HEK293T (cell line): Measurements from ENCODE around the gene SLC25A13.

ENCODE experiments used
- CTCF ChIA-PET: fragments of 350-600 bp; formaldehyde crosslinking; extraction: SDS; loops from one replicate; lab custom pipeline; 2021; ENCODE audit warnings: antibody characterized with exemption, inconsistent platforms; lab: Yijun Ruan, JAX
- POLR2A ChIA-PET: fragments of 350-600 bp; formaldehyde crosslinking; extraction: SDS; loops from one replicate; lab custom pipeline; 2020; ENCODE audit warnings: antibody characterized with exemption, inconsistent platforms; lab: Yijun Ruan, JAX
- DNase-seq: peaks from one replicate; pipeline ENCODE4 v3.0.0; 2012; ENCODE audit warnings: mixed read lengths; ENCODE audit errors: extremely low spot score
- ARNT ChIP-seq: fragments of 450-650 bp; IDR thresholded peaks from 2 replicates; pipeline ENCODE4 v1.6.1; 2017; ENCODE audit warnings: mild to moderate bottlenecking
- BHLHE40 ChIP-seq: fragments of 450-650 bp; IDR thresholded peaks from 2 replicates; pipeline ENCODE4 v1.6.1; 2016; ENCODE audit warnings: mild to moderate bottlenecking, moderate library complexity, borderline replicate concordance
- CTBP1 ChIP-seq: fragments of 450-650 bp; IDR thresholded peaks from 2 replicates; pipeline ENCODE4 v1.6.1; 2016; ENCODE audit warnings: borderline replicate concordance
- ELF4 ChIP-seq: fragments of 450-650 bp; IDR thresholded peaks from 2 replicates; pipeline ENCODE4 v1.6.1; 2017; ENCODE audit warnings: antibody characterized with exemption
- FOXA1 ChIP-seq: fragments of 450-650 bp; IDR thresholded peaks from 2 replicates; pipeline ENCODE4 v1.6.1; 2016; ENCODE audit warnings: mild to moderate bottlenecking
- FOXK2 ChIP-seq: fragments of 450-650 bp; IDR thresholded peaks from 2 replicates; pipeline ENCODE4 v1.6.1; 2016; ENCODE audit warnings: mild to moderate bottlenecking
- FOXM1 ChIP-seq: fragments of 450-650 bp; IDR thresholded peaks from 2 replicates; pipeline ENCODE4 v1.6.1; 2017; ENCODE audit warnings: mild to moderate bottlenecking, borderline replicate concordance
- HDGF ChIP-seq: fragments of 450-650 bp; IDR thresholded peaks from 2 replicates; pipeline ENCODE4 v1.6.1; 2017; ENCODE audit warnings: antibody characterized with exemption, borderline replicate concordance
- L3MBTL2 ChIP-seq: fragments of 450-650 bp; conservative IDR thresholded peaks from 2 replicates; pipeline ENCODE4 v1.6.1; 2016; ENCODE audit warnings: mild to moderate bottlenecking
- LEF1 ChIP-seq: fragments of 450-650 bp; IDR thresholded peaks from 2 replicates; pipeline ENCODE4 v1.6.1; 2017; ENCODE audit warnings: mild to moderate bottlenecking, borderline replicate concordance
- NFRKB ChIP-seq: fragments of 450-650 bp; IDR thresholded peaks from 2 replicates; pipeline ENCODE4 v1.6.1; 2016; ENCODE audit warnings: mild to moderate bottlenecking, moderate library complexity
- SP1 ChIP-seq: fragments of 450-650 bp; IDR thresholded peaks from 2 replicates; pipeline ENCODE4 v1.6.1; 2017
- SUZ12 ChIP-seq: fragments of 450-650 bp; IDR thresholded peaks from 2 replicates; pipeline ENCODE4 v1.6.1; 2016; ENCODE audit warnings: mild to moderate bottlenecking
- TARDBP ChIP-seq: fragments of 450-650 bp; IDR thresholded peaks from 2 replicates; pipeline ENCODE4 v1.6.1; 2016
- ZNF384 ChIP-seq: fragments of 450-650 bp; IDR thresholded peaks from 2 replicates; pipeline ENCODE4 v1.6.1; 2016
- TF ChIP-seq, protein P1 (sequence below): fragments of 450-650 bp; IDR thresholded peaks from 2 replicates; pipeline ENCODE4 v1.6.1; 2016

The SLC25A13 gene

DNA sequence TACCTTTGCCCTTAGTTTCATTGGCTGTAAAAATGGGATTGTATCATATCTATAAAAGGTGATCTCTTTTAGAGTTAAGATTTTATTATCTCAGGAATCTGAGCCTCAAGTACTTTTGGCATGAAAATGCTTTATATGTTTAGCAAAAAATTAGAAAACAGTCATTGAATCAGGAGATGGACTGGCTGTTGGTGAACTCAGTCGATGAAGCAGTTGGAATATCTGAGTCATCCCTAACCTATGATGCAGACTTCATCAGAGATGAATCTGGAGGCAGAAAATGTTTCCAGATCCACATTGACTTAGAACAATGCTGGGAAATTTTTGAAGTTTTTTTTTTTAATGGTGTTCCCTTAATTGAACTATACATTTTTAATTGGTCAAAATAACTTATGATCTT, 228.5 kb downstream of the SLC25A13 start:
- TF ChIP-seq CTBP1 (no peak), FOXK2 (no peak), ARNT (no peak), TARDBP (no peak), L3MBTL2 (no peak), FOXA1 (no peak), HDGF (no peak), FOXM1 (no peak), ZNF384 (no peak), ELF4 (no peak), SUZ12 (no peak), NFRKB (no peak)
- POLR2A ChIA-PET: no interaction called here
- CTCF ChIA-PET: no interaction called here
- no peak for DNase-seq

DNA sequence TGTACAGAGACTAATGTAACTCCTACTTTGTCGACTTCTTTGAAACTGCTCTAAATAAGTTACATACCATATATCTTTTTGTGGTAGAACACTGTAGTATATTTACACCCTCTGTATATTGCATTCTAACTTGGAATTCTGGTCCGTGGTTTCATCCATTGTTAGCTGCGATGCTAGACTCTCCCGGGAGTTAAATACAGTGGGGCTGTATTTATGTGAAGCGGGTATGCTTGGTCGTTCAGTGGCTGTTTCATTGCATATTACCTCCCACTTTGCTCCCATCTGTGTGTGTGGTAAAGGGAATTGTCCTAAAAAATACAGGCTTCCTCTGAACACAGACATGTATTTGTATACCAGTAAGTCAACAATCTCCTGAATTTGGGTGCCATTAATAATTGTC, 231.1 kb downstream of the SLC25A13 start:
- DNase-seq: no peak
- ChIA-PET CTCF (no interaction called here), POLR2A (no interaction called here)
- no peak for TF ChIP-seq FOXA1
- no peak for TF ChIP-seq ELF4
- TF ChIP-seq HDGF: no peak
- no peak for TF ChIP-seq BHLHE40
- TF ChIP-seq FOXK2: no peak
- TF ChIP-seq SUZ12: no peak
- TF ChIP-seq NFRKB: no peak
- TF ChIP-seq ARNT: no peak
- no peak for TF ChIP-seq TARDBP
- TF ChIP-seq CTBP1: no peak
- TF ChIP-seq LEF1: no peak
- TF ChIP-seq SP1: no peak
- no peak for TF ChIP-seq L3MBTL2
- TF ChIP-seq, protein P1, sequence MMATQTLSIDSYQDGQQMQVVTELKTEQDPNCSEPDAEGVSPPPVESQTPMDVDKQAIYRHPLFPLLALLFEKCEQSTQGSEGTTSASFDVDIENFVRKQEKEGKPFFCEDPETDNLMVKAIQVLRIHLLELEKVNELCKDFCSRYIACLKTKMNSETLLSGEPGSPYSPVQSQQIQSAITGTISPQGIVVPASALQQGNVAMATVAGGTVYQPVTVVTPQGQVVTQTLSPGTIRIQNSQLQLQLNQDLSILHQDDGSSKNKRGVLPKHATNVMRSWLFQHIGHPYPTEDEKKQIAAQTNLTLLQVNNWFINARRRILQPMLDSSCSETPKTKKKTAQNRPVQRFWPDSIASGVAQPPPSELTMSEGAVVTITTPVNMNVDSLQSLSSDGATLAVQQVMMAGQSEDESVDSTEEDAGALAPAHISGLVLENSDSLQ: no peak

DNA sequence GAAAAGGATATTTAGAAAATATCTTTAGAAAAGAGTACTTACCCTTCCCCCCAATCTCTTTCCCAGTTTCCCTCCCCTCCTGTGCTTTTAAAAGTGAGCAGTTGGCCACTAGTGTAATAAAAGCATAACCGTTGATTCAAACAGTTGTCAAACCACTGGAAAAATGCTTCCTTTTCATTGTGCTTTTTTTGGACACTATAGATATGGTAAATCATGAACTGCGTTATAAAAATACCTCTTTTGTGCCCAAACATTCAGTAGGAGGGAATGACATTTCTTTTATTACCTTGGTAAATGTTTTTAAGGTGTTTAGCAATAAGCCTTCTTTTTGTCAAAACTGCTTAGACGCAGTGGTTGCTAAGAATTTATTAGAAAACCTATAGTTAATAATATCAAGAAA, 232.4 kb downstream of the SLC25A13 start:
- POLR2A ChIA-PET: no interaction called here
- CTCF ChIA-PET: no interaction called here
- no peak for DNase-seq
- TF ChIP-seq ZNF384: no peak
- TF ChIP-seq CTBP1: no peak
- TF ChIP-seq L3MBTL2: no peak
- TF ChIP-seq TARDBP: no peak
- no peak for TF ChIP-seq FOXK2
- no peak for TF ChIP-seq ELF4
- no peak for TF ChIP-seq FOXM1
- TF ChIP-seq SP1: no peak
- TF ChIP-seq ARNT: no peak
- TF ChIP-seq HDGF: no peak
- no peak for TF ChIP-seq BHLHE40
- TF ChIP-seq LEF1: no peak

DNA sequence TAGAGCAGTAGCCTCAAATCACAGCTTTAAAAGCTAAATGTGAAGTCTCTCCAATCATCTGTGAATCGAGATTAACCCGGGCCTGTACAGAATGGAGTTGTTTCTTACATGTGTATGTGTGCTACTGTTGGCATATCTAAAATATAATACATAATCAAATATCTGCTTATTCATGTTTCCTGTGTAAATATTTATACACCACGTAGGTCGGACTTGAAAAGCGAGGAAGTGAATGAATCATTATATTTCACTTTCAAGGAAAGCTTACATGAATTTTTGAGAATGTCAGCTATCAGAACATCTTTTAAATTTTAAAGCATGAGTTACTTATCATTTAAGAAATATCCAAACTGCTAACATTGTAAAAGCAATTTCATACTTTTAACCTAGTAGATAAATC, 233.3 kb downstream of the SLC25A13 start:
- TF ChIP-seq SP1 (no peak), CTBP1 (no peak), L3MBTL2 (no peak)
- ChIA-PET POLR2A (no interaction called here), CTCF (interaction anchor here (0.5 kb wide), 1 partner anchor 40 kb away, joined by 5 read pairs; no protein-coding TSS in a partner anchor)
- no peak for DNase-seq

DNA sequence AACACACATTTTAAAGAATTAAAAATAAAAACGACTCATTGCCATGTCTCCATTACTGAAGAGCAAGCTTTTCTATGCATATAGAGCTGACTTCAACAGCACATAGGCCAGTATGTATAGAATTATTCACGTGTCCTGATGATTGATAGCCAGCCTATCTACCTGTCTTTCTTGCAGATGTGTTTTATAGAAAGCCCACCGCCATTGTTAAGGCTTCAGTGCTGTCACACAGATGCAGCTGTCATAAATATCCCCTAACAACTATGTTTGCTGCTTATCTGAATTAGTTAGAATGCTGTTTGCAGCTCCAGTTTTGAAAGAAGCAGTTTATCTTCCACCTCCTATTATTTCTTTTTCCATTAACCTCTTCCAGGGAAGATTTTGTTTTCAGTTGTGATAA, 235.9 kb downstream of the SLC25A13 start:
- ChIA-PET CTCF (no interaction called here), POLR2A (no interaction called here)
- no peak for DNase-seq
- TF ChIP-seq FOXM1: no peak
- TF ChIP-seq, protein P1: no peak

DNA sequence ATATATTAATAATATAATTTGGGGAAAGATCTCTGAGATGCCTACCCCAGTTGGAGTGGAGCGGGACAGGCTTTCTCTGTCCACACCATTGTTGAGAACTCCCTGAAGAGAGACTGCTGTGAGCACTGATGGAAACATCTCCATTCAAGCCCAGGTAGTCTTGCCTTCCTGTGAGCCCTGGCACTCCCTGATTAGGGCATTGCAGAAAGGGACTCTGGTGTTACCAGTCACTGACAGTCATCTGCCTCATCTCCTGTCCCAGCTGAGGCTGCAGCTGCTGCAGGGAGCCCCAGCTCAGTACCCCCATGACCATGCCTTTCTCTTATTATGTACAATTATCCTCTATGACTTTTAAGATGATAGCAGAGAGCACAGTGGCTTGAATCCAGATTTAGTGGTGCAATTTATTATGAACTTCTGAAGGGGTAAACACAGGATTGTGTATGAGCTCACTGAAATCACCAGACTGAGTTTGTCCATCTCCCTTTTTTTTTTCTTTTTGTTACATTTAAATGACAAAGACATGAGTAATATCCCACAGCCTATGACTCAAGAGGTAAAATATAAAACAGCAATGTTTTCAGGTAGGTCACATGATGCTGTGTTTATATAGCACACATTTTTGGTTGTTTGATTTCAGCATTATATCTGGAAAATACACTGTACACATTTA, 236.9 kb downstream of the SLC25A13 start:
- no peak for TF ChIP-seq ZNF384
- no peak for TF ChIP-seq SUZ12
- no peak for TF ChIP-seq ELF4
- TF ChIP-seq FOXK2: no peak
- TF ChIP-seq ARNT: no peak
- TF ChIP-seq FOXA1: no peak
- no peak for TF ChIP-seq LEF1
- TF ChIP-seq L3MBTL2: no peak
- no peak for TF ChIP-seq SP1
- no peak for TF ChIP-seq TARDBP
- TF ChIP-seq HDGF: no peak
- no peak for TF ChIP-seq FOXM1
- no peak for TF ChIP-seq NFRKB
- TF ChIP-seq BHLHE40: no peak
- no peak for TF ChIP-seq CTBP1
- TF ChIP-seq, protein P1: no peak
- ChIA-PET POLR2A (no interaction called here), CTCF (no interaction called here)
- DNase-seq: no peak

DNA sequence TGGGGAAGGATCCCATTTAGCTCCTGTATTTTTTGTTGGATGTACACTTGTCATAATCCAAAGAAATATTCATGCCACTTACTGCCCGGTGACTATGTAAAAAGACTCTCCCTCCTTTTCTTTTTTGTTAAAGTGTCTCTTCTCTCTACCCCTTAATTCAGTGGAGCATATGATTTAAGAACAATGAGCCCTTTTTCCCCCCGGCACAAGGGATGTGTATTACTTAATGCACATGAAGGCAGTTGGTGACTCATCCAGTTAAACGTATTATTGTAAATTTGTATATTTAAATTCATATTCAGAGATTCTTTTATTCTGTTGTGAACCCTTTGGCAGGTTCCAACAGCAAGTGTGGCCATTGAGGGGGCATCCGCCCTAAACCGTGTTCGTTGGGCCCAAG, 241.9 kb downstream of the SLC25A13 start:
- CTCF ChIA-PET: no interaction called here
- DNase-seq: no peak

More for the DNA sequence above, 241.9 kb downstream of the SLC25A13 start:
- POLR2A ChIA-PET: no interaction called here
- TF ChIP-seq FOXM1: no peak
- TF ChIP-seq ARNT: no peak
- no peak for TF ChIP-seq SP1
- TF ChIP-seq FOXK2: no peak
- no peak for TF ChIP-seq NFRKB
- TF ChIP-seq LEF1: no peak
- no peak for TF ChIP-seq ZNF384
- TF ChIP-seq TARDBP: no peak
- TF ChIP-seq HDGF: no peak
- TF ChIP-seq L3MBTL2: no peak
- no peak for TF ChIP-seq BHLHE40
- TF ChIP-seq ELF4: no peak
- TF ChIP-seq SUZ12: no peak
